Activated naive CD8-positive, alpha-beta T cell treated with anti-CD3 and anti-CD28 coated beads, Interleukin-2, amount 50 U/mL, for 16 hours (primary cell): ENCODE results near the gene TMEM169.
"Not testable (repeated sequence)": the region's sequence is repeated elsewhere in the genome, so short reads cannot be mapped to it uniquely, and the experiment has no call there.

Source experiments
- DNase-seq: peaks from one replicate; pipeline ENCODE4 v3.0.0-alpha.2; 2020; ENCODE audit warnings: low read depth, low spot score

Gene TMEM169

DNA sequence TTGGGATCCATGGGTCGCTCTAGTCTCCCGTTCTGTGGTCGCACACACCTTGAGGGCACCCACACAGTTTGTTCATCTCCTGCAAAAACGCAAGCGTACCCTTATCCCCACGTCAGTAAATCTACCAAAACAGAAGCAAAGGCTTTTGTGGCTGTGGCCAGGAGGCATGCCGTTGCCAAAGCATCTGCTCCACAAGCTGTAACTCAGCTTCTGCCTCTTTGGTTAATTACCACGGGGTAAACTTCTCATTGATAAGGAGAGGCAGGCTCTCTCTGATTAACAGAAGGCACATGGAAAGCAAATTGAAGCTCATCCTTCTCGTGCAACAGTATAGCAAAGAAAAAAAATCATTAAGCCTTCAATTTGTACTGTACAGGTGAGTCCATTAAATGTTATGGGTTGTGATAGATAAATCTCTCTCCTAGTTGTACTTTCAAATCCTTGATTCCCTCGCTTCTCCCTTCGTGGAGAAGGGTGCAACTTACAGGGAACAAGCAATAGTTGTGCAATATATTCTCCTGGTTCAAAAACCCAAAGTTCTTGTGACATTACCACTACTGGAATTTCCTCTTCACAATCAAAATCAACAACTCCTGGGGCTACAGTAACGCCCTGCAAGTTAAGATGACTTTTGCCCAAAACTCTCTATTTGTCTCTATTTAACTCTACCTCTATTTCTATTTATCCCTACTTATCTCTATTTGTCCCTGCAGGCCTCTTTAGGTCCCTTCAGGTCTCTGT is 10.4 kb upstream of the TMEM169 start:
- no peak for DNase-seq

DNA sequence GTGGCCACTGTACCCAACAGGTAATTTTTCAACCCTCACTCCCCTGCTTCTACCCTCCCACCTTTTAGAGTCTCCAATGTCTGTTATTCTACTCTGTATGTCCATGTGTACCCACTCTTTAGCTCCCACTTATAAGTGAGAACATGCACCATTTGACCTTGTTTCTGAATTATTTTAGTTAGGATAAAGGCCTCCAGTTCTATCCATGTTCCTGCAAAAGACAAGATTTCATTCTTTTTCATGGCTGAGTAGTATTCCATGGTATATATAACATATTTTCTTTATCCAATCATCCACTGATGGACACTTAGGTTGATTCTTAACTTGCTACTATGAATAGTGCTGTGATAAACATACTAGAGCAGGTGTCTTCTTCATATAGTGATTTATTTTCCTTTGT is 9.2 kb upstream of the TMEM169 start:
- DNase-seq = no peak

DNA sequence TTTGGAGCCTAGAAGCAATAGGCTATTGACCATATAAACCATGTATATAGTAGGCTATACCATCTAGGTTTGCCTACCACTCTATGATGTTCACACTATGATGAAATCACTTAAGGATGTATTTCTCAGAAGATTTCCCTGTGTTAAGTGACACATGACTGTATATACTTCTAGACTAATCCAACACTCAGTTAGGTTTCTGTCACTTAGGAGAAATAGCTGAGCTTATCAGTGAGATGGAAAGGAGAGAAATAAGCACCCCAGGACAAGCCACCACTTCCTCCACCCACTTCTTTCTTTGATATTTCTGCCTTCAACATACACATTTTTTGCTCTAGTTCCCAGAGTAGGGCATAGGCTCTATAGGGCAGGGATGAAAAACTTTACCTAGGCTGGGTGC is 7.9 kb upstream of the TMEM169 start:
- DNase-seq = no peak

DNA sequence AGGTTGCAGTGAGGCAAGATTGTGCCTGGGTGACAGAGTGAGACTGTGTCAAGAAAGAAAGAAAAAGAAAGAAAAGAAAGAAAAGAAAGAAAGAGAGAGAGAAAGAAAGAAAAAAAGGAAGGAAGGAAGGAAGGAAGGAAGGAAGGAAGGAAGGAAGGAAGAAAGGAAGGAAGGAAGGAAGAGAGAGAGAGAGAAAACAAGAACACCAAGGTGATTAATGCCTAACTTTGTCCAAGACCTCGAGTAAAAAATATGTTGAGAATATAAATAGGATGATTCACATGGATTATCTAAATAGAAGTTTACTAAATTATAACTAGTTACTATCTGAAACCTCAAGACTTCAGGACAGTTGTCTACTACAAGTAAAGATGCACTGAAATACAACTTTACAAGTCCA is 7.3 kb upstream of the TMEM169 start:
- no peak for DNase-seq

DNA sequence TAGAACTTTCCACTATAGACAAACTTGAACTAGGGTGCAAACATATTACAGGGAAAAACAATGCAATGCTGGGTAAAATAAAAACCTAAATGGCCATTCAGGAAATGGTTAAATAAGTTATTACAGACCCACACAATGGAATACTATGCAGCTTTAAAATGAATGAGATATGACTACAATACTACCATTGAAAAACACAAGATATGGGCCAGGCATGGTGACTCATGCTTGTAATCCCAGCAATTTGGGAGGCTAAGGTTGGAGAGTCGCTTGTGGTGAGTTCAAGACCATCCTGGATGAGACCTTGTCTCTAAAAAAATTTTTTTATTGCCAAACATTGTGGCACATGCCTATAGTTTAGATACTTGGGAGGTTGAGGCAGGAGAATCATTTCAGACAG is 6.9 kb upstream of the TMEM169 start:
- no peak for DNase-seq

DNA sequence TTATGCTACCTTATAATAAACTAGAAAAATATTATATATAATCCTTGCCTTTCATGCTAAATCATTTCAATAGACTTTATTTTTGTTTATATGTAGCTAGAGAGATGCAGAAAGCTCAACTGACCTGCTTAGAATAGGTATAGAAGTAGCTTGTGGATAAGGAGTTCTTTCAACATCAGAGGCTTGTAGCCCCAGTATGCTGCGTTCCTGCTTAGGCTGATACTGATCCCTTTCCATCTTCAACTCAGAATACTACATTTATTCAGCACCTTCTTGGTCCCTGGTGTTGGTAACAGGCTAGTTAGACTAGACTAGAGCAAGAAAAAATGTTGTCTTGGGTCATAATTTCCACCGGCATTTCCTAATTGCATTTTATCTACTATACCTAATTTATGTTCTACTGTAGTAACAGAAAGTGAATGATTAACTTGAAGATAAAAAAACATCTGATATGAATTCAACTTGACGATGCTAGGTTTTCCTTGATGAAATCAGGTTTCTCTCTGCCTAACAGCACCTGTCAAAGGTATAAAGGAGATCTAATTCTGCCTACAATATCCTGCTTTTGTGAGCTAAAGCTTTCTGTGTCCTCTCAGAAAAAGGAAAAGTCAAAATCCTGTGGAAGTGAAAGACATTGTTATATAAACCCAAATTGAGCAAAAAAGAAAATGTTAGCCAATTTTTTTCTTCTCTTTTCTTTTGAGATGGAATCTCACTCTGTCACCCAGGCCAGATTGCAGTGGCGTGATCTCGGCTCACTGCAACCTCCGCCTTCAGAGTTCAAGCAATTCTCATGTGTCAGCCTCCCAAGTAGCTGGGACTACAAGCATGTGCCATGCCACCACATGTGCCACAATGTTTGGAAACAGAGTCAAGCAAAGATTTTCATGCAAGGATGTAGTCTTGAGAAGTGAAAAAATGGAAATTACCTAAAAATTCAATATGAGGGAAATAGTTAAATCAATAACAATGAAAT is 5.9 kb upstream of the TMEM169 start:
- no peak for DNase-seq

DNA sequence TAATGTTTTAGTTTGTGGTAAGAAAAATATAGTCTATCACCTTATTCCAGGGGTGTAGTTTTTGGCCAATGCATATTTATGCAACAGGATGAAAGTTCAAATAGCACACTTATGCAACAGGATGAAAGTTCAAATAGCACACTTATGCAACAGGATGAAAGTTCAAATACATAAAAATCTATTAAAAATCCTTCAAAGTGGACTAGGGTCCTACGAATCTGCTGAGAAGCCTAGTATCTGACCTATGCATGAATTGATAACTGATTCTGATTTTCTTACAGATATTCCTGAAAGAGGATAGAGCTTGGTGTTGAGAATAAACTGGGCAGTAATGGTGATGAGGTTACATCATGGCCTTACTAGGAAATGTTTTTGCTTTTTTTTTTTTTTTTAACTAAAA is 2.9 kb upstream of the TMEM169 start:
- DNase-seq = no peak

DNA sequence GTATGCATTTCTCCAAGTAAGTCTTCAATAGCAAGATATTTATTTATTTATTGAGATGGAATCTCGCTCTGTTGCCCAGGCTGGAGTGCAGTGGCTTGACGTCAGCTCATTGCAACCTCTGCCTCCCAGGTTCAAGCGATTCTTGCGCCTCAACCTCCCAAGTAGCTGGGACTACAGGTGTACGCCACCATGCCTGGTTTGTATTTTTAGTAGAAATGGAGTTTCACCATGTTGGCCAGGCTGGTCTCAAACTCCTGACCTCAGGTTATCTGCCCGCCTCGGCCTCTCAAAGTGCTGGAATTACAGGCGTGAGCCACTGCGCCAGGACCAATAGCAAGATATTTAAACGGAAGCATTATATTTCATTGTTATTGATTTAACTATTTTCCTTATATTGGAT is 1.7 kb upstream of the TMEM169 start:
- DNase-seq = not testable (repeated sequence)

DNA sequence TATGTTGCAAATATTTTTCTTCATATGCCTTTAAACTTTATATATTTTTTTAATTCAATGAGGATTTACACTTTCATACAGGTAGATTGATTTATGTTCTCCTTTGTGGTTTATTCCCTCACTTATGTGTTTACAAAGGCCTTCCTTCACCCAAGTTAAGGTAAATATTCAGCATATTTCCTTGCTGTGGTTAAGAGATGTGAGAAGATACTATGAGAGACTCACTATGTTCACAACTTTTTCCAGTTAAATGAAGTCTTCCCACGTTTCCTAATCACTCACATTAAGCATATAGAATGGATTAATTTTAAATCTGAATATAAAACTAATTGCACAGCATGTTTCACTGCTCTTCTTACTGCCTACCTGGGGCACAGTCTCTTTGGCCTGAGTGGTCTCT is 707 bp upstream of the TMEM169 start:
- DNase-seq = no peak

DNA sequence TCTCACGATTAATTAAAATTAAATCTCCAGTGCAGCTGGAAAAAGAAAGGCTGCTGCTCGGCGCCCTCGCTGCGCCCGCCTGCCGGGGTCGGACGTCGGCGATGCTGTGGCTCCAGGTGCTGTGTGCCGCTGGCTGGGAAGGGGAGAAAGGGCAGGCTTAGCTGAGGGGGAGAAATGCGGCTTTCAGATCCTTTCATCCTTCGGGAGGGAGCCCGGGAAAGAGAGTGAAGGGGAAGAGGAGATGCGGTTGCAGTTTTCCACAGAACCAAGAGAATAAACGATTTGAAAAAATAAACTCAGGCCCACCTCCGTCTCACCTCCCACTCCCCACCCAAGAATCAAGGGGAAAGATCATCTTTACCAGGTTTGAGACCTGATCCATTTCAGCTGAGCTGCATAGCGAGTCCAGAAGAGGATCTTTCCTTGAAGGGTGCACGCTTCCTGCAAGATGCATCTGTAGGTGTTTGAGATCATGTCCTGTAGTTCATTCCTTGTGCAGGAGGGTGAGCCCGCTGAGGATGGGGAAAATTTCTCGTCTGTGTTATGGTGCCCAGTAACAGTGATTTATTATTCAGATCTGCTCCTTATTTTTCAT is 495 bp downstream of the TMEM169 start:
- DNase-seq = no peak

DNA sequence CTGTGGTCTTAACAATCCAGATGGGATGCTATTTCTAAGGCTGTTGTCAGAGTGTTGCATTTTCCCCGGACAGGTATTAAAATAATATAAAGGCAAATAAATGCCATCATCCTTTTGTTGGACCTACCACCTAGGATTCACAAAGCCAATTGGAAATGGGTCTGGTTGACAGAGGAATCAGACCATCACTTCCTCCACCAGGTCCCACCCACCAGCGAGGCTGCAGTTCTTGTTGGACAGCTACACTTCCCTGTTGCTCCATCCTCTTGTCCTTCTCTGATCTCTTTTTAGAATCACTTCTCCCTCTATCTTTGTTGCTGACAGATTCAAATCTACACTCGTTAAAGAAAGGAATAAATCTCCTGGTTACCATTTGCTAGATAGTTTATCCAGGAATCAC is 1.1 kb downstream of the TMEM169 start:
- no peak for DNase-seq

DNA sequence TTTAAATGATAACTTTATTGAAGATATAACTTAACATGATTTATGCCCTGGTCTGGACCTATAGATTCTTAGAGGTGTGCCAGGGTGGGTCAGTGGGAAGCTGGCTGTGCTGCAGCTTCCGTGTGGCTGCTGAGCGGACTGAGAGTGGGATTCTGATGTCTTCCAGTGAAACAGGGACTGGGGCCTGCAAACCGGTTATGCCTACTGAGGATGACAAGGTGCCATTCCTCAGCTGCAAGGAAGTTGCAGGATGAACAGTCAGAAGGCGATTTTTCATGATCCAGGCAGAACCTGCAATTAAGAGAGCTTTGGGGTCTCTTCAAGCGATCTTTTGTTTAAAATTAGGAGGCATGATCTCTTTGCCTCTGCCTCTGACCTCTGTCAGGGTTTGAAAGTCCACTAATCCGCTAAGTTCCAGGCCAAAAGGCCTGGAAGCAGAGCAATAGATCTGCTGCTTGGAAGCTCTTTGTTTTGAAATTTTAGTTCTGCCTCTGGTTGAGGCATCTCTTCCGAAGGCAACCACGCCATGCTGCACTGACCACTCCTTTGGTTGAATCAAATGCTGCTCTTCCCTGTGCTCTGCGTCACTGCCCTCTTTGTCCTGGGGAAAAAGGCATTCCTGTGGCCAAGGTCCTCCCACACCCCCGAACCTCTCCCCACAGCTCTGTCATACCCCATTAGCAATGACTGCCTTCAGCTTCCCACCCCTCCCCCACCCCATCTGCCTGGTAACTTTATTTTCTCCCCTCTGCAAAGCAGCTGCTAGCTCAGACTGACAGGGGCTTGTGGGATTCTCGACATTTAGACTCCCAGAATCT is 2.0 kb downstream of the TMEM169 start:
- no peak for DNase-seq

DNA sequence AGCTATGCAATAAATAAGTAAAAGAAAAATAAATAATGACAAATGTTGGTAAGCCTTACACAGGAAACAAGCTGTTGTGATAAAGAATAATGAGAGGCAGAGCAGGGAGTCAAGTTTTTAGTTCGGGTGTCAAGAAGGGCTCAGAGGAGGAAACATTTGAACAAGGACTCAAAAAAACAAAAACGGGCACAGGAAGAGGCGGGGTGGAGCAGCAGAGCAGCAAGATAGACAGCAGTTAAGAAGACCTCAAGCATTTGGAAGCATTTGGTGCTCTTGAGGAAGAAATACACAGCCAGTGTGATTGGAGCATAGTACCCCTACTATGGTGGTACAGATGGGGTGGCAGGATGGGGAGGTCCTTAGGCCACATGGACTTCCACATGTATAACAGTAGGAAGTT is 2.8 kb downstream of the TMEM169 start:
- DNase-seq = no peak

DNA sequence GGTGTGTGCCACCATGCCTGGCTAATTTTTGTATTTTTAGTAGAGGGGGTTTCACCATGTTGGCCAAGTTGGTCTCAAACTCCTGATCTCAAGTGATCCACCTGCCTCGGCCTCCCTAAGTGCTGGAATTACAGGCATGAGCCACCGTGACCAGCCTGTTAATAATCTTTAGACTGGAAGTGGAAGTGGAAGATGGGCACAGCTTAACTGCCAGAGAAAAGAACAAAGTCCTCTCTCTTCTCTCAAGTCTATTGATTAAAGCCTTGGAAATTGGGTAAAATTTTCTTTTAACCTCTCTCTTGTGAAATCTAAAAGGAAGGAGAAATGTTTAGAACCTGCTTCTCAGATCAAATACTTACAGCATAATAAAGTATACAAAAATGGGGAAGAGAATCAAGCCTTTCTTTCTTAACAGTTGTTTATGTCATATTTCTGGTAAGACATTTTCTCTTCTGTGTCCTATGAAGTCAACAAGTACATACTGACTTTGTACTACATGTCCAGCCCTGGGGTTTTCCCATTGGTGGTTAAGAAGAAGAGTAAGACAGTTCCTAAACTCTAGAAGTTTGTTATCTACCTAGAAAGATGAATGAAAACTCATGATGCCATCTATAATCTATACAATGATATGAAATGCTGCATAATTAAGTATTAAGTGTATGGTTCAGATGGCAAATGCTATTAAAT is 4.6 kb downstream of the TMEM169 start:
- no peak for DNase-seq

DNA sequence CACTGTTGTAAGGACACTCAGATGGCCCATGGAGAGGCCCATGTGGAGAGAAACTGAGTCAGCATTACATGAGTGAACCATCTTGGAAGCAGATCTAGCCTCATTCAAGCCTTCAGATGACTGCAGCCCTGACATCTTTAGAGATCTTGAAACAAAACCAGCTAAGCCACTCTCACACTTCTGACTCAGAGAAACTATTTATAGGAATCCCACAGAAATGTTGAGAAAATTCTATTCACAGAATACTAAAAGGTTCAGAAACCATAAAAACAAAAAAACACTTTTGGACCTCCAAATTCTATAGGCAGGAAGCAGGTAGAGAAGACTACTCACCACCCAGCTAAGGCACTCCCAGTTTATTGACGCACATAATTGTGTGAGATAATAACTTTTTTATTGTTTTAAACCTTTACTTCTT is 8.7 kb downstream of the TMEM169 start:
- no peak for DNase-seq

DNA sequence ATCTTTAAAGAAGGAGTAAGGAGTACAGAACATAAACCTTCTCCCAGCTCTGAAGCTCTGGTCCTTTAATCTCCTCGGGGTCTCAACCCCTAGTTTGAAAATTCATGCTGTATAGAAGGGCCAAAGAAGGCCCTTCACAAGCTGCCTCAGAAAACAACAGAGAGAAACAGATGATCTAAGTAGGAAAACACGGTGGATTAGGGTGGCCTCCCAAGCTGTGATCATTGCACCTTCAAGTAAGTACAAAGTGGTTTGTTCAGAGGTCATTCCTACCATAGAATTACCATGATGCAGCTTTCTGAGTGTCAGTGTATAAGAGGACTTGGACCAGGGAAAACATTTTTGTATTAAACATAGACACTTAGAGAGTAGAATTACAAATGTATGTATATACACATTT is 10.9 kb downstream of the TMEM169 start:
- no peak for DNase-seq

DNA sequence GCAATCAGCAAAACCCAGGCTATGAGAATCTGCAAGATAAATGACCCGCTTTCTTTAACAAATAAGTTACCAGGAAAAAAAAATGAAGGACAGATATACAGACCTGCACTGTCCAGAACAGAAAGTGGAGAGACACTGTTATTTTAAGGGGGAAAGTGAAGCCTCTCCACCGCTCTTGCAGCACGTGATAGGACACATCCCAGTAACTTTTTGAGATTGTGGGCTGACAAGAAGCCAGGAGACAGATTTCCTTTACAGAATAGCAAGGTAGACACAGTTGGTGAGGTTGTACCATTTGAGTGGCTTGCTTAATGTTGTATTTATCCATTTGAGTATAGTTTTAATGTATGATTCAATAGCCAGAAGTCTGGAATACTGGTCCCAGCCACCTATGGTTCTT is 13.0 kb downstream of the TMEM169 start:
- DNase-seq = no peak

DNA sequence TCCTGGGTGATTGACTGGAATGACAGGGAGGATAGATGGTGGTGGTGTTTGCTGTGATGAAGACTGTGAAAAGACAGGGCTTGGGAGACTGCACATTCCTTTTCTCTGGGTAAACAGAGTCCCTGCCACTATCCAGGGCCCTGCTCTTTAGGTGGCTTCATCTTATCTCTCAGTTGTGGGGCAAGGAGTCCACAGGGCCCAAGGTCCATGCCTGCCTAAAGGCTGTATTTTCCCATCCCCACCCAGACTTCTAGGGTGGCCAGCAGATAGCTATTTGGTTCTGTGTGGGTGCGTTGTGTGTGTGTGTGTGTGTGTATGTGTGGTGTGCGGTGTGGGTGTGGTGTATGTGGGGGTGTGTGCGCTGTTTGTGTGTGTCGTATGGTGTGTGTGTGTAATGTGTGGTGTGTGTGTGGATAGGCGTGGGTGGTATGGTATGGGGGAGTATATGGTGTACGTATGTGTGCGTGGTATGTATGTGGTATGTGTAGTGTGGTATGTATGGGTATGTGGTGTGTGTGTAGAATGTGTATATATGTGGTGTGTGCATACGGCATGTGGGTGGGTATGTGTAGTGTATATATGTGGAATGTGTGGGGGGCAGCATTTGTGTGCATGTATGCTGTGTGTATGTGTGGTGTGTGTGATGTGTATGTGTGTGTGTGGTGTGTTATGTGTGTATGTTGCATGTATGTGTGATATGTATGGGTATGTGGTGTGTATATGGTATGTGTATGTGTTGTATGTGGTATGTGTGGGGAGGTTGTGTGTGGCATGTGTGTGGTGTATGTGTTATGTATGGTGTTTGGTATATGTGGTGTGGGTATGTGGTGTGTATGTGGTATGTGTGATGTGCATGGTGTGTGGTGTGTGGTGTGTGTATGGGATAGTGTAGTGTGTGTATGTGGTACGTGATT is 17.0 kb downstream of the TMEM169 start:
- DNase-seq = no peak

DNA sequence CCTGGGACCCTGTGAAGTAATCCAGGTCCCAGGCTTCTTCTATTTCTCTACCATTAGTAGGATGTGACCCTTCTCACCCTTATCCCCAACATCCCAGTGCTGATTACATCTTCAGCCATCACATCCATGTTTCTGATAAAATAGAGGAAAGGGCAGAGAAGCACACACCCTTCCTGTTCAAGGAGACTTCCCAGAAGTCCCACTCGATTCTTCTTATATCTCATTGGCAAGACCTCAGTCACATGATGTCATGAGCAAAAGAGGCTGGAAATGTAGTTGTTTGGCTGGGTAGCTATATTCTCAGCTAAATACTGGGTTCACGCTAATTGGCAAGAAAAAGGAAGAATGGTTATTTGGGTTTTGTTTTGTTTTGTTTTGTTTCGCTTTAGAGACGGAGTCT is 19.4 kb downstream of the TMEM169 start:
- DNase-seq = no peak

DNA sequence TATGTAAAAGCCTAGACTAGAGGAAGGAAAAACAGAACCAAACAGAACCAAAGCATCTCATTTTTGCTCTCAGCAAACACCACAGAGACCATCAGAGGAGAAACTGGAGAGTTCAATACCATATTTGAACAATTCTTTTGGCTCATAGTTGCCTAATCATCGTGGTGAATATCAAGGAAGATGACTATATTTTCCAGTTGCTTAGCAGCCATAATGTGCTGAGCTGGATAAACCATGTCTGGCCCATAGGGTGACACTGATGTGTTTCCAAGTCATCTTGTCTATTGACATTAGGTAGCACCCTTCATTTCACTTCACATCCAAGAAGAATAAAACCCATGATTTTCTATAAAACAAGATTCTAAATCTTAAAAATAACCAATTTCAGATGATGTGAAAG is 21.5 kb downstream of the TMEM169 start:
- no peak for DNase-seq
